Stimulated activated memory B cell treated with anti-CD40 and anti-IgM and Interleukin-4, amounts not matched to agents 10 μg/mL and 1 μg/mL and 100 μg/mL, for 72 hours (primary cell): Measurements from ENCODE around the gene RIT2.

ENCODE experiments used
- ATAC-seq: fragments of 150-1000 bp; cut with Tn5 transposase; 2 replicates; pipeline ENCODE4 v1.10.0; 2021
- H3K27ac Mint-ChIP-seq: one replicate; pipeline ENCODE4 v1.8.0; 2022; ENCODE audit warnings: mild to moderate bottlenecking, mixed read lengths
- H3K27me3 Mint-ChIP-seq: one replicate; pipeline ENCODE4 v1.8.0; 2022; ENCODE audit warnings: mixed read lengths
- H3K36me3 Mint-ChIP-seq: one replicate; pipeline ENCODE4 v1.8.0; 2022; ENCODE audit warnings: mixed read lengths
- H3K4me1 Mint-ChIP-seq: one replicate; pipeline ENCODE4 v1.8.0; 2022; ENCODE audit warnings: mixed read lengths
- H3K4me3 Mint-ChIP-seq: one replicate; pipeline ENCODE4 v1.8.0; 2022; ENCODE audit warnings: mild to moderate bottlenecking, moderate library complexity, mixed read lengths
- H3K9me3 Mint-ChIP-seq: one replicate; pipeline ENCODE4 v1.8.0; 2022; ENCODE audit warnings: mixed read lengths

Gene RIT2

DNA sequence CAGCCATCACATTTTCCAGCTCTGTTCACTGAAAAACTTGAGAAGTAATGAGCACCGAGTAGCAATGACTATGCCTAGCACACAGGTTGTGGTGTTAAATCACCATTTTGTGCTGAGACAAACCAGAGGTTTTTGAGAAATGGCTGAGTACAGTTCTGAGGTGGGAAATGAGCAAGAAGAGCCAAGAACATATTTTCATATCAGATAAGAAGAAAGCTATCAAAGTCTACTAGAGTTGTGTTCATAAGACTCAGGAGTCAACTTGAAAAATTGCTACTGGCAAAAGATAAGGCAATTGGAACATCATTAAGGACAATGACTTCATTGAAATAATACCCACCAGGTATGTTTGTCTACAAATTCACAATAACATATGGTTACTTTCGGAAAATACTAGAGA, 108.1 kb downstream of the RIT2 start:
- ATAC-seq: no peak
- no peaks in the 10 kb centered on the region for H3K4me1 Mint-ChIP-seq
- H3K9me3 Mint-ChIP-seq: peaks cover 9% of the 10 kb centered on the region
- H3K4me3 Mint-ChIP-seq: no peak overlapping the region
- H3K27me3 Mint-ChIP-seq: no peaks in the 10 kb centered on the region
- no peaks in the 10 kb centered on the region for H3K36me3 Mint-ChIP-seq
- no peak overlapping the region for H3K27ac Mint-ChIP-seq

DNA sequence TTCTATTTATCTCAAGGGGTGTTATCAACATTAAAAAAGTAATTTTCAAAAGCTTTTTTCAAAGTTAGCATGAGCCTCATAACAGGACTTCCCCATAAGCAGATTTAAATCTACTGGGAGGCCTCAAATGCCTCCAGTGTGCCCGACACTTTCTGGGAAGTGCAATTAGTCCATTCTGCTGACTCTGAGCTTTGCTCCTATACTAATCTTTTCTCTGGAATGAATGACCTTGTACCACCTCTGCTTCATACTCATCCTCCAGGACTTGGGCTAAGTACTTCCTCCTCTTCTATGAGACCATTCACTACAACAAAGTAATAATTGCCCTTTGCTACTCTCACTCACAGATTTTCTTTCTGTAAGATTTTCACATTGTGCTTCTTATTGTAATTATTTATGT, 111.1 kb downstream of the RIT2 start:
- H3K4me3 Mint-ChIP-seq: no peak overlapping the region
- no peaks in the 10 kb centered on the region for H3K27me3 Mint-ChIP-seq
- no peak for ATAC-seq
- H3K27ac Mint-ChIP-seq: no peak overlapping the region
- H3K9me3 Mint-ChIP-seq: peaks cover 8% of the 10 kb centered on the region
- H3K36me3 Mint-ChIP-seq: no peaks in the 10 kb centered on the region
- no peaks in the 10 kb centered on the region for H3K4me1 Mint-ChIP-seq

DNA sequence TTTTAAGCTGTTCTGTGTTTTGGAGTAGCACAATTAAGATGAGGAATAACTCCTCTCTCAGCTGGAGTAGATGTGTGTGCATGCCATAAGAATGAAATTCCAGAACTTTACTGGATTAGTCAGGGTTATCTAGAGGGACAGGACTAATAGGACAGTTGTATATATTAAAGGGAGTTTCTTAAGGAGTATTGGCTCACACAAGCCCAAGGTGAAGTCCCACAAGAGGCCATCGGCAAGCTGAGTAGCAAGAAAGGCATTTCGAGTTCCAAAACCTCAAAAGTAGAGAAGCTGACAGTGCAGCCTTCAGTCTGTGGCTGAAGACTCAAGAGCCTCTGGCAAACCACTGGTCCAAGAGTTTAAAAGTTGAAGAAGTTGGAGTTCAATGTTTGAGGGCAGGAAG, 113.7 kb downstream of the RIT2 start:
- Mint-ChIP-seq H3K4me1 (no peaks in the 10 kb centered on the region), H3K27ac (no peak overlapping the region), H3K4me3 (no peak overlapping the region), H3K9me3 (peaks cover 8% of the 10 kb centered on the region), H3K27me3 (no peaks in the 10 kb centered on the region), H3K36me3 (no peaks in the 10 kb centered on the region)
- no peak for ATAC-seq

DNA sequence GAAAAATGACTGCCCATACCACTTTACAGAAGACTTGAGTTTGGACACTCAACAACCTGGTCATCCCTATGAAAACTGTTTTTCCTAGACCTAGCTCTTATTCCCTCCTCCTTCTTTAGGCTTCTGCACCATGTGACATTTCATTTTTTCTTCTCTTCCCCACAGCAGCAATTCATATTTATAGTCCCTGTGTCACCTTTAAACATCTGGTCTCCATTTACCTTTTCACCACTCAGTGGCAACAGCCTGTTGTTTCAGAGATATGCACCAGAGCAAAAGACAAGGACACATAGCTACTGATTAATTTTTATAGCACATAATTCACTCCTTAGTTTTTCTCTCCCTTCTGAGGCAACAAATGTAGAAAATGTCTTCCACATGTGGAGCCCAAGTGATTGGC, 118.7 kb downstream of the RIT2 start:
- ATAC-seq: no peak
- no peaks in the 10 kb centered on the region for H3K27me3 Mint-ChIP-seq
- no peaks in the 10 kb centered on the region for H3K4me1 Mint-ChIP-seq
- no peak overlapping the region for H3K27ac Mint-ChIP-seq
- H3K36me3 Mint-ChIP-seq: no peaks in the 10 kb centered on the region
- peaks cover 13% of the 10 kb centered on the region for H3K9me3 Mint-ChIP-seq
- no peak overlapping the region for H3K4me3 Mint-ChIP-seq

DNA sequence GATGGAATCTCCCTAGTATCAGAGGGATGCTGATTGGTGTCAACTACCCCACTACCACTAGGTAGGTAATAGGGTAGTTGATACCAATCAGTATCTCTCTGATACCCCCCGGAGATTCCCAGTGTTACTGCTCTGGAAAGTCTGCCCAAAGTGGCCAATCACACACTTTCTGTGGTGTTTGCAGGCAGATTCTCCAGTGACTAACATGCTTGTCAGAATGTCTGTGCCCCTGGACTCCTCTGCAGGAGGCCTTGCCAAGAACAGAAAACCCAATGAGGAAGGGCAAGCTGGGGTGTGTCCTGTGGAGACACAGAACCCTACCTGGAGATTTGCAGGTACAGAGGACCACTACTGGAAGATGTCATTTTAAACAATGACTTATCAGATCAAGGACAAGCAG, 135.1 kb downstream of the RIT2 start:
- H3K27ac Mint-ChIP-seq: no peak overlapping the region
- H3K4me3 Mint-ChIP-seq: no peak overlapping the region
- ATAC-seq: no peak
- H3K27me3 Mint-ChIP-seq: no peaks in the 10 kb centered on the region
- H3K4me1 Mint-ChIP-seq: no peaks in the 10 kb centered on the region
- H3K9me3 Mint-ChIP-seq: no peaks in the 10 kb centered on the region
- no peaks in the 10 kb centered on the region for H3K36me3 Mint-ChIP-seq

DNA sequence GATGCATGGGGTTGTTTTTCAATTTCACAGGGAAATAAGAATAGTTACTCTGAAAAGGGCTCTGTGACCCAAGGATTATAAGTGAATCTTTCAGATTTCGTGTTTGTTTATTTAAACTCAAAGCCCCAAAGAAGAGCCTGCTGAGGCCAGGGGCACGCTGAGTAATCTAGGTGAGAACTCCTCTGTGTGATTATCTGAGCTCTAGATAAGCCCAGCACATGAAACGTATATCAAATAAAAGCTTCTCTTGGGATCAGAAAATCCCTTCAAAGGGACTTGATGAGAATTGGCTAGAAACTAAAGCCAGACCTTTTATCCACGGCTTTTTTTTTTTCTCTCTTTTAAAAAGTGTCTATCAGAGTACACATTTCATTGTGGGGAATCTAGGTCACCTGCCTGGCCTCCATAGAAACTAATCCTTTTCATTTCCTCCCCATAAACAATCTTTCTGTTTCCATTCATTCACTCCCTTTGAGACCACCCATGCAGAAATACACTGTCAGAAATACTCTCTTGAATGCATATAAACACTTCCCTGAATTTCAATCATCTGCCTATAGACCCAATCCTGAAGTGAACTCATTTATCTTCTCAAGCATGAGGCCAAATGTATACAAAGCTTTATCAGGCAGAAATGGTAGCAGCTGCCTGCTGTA, 137.4 kb downstream of the RIT2 start:
- Mint-ChIP-seq H3K27me3 (no peaks in the 10 kb centered on the region), H3K4me3 (no peak overlapping the region), H3K4me1 (no peaks in the 10 kb centered on the region), H3K9me3 (no peaks in the 10 kb centered on the region), H3K36me3 (no peaks in the 10 kb centered on the region), H3K27ac (no peak overlapping the region)
- no peak for ATAC-seq

DNA sequence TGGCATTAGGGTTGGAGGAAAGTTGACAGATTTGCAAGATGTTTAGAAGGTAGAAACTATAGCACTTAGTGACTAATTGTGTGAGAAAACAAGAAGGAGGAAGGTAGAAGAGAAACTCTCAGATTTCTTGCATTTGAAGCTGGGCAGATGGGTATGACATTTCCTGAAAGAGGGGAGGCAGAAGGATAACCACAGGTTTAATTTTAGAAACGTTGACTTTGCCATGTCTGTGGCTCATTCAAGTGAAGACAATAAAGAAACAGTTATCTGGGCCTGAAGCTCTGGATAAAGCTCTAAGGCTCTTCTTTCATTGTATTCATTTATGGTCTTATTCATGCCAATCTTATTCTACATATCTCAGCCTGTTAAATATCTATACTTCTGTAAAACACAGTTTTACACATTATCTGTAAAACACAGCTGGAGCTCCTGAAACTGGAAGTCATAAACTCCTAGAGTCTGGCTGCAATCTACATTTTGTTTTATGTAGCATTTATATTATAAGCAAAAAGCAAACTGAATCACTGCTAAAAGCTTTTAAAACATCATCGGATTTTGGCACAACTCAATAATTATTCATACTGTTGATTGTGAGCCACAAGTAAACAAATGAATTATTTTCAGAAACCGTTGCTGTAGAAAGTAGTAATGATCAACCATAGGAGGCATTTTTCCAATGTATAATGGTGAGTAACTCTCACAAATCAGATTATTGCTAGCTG, 138.5 kb downstream of the RIT2 start:
- Mint-ChIP-seq H3K27ac (no peak overlapping the region), H3K36me3 (no peaks in the 10 kb centered on the region), H3K4me3 (no peak overlapping the region), H3K4me1 (no peaks in the 10 kb centered on the region), H3K9me3 (no peaks in the 10 kb centered on the region), H3K27me3 (no peaks in the 10 kb centered on the region)
- no peak for ATAC-seq

DNA sequence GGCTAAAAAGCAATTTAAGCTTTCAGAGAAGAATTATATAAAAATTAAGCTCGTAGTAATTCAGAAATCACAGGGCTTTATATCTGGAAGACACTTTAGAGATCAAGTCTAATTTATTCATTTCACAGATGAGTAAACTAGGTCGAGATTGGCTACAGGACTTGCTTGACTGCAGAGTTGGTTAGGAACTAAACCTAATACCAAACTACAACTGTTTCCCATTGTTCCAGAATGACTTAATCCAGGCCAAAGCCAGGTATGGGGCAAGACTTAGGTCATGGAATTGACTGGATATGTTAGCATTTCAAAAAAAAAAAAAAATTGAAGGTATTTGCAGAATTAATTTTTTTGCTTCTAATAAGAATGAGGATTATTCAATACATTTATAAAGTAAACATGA, 146.1 kb downstream of the RIT2 start:
- Mint-ChIP-seq H3K27ac (no peak overlapping the region), H3K36me3 (no peaks in the 10 kb centered on the region), H3K4me1 (no peaks in the 10 kb centered on the region), H3K4me3 (no peak overlapping the region), H3K27me3 (no peaks in the 10 kb centered on the region), H3K9me3 (no peaks in the 10 kb centered on the region)
- ATAC-seq: no peak

DNA sequence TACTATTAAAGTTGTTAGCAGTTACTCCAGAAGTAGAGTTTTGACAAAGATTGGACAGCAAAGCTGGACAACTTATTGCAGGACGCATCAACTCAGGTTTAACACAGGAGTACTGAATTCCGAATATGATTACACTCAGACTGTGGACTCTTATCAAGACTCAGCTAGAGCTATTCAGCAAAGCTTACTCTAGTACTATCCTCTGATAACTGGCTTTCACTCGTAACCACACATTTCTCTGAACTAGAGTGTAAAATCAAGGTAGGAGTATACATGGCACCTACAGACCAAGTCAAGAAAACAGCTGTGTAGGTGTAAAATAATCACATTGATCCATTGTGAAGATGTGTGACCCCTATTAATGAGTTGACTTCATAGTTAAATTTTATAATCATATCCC, 154.2 kb downstream of the RIT2 start:
- Mint-ChIP-seq H3K4me3 (no peak overlapping the region), H3K4me1 (no peaks in the 10 kb centered on the region), H3K9me3 (no peaks in the 10 kb centered on the region), H3K36me3 (no peaks in the 10 kb centered on the region), H3K27me3 (no peaks in the 10 kb centered on the region), H3K27ac (no peak overlapping the region)
- no peak for ATAC-seq

DNA sequence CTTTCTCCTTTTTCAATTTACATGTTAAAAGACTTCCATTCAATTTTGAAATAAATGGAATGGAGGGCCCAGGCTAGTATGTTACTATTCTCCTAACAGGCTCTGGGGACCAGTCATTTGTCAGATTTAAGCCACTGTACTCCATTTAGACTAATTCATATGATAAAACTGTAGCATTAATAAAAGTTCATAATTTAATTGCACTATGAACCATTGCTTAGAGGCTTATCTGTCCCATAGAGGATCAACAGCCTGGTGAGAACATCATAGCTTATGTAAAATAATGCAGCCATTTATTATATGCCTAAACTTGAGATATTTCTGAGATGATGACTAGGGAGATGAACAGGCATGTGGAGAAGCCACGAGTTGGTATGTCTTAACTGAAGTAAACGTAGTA, 156.0 kb downstream of the RIT2 start:
- Mint-ChIP-seq H3K9me3 (no peaks in the 10 kb centered on the region), H3K4me1 (no peaks in the 10 kb centered on the region), H3K4me3 (no peak overlapping the region), H3K27me3 (no peaks in the 10 kb centered on the region), H3K27ac (no peak overlapping the region), H3K36me3 (no peaks in the 10 kb centered on the region)
- no peak for ATAC-seq

DNA sequence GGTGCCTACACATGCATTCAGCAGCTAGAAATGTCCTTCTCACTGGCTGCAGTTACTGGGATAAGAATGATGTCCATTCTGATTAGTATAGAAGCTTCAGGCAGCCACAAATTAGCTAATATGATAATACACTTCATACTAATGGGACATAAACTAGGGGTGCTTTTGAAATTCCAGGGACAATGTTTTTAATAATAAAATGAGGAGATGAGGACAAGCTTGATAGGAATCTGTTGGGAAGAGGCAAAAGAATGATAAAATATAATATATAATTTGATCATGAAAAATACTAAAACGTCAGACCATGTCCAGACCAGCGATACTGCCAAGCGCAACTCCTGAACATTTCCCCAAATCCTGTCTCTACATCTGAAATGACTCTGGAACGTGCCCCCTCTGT, 157.1 kb downstream of the RIT2 start:
- H3K4me1 Mint-ChIP-seq: no peaks in the 10 kb centered on the region
- H3K36me3 Mint-ChIP-seq: no peaks in the 10 kb centered on the region

DNA sequence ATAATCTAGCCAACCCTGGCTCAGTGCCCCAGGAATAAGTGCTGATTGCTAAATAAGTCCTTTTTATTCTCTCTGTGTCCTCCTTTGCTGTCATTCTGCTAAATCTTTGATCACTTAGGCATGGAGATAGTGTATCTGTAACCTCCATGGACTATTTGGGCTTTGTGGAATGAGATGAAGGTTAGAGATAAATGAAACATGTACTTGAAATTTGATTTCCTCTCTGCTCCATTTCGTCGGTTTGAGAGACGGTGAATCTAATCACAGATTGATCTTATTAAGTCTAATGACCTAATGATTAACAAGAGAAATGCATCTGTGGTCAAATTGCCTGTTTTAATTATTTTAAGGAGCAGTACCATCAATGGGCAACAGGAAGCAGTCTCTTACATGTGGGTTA, 159.2 kb downstream of the RIT2 start:
- ATAC-seq: no peak
- peaks cover 9% of the 10 kb centered on the region for H3K9me3 Mint-ChIP-seq
- no peak overlapping the region for H3K4me3 Mint-ChIP-seq
- H3K27me3 Mint-ChIP-seq: no peaks in the 10 kb centered on the region
- H3K27ac Mint-ChIP-seq: no peak overlapping the region
- no peaks in the 10 kb centered on the region for H3K36me3 Mint-ChIP-seq
- H3K4me1 Mint-ChIP-seq: no peaks in the 10 kb centered on the region

More for the DNA sequence above, 157.1 kb downstream of the RIT2 start:
- Mint-ChIP-seq H3K27me3 (no peaks in the 10 kb centered on the region), H3K9me3 (no peaks in the 10 kb centered on the region), H3K4me3 (no peak overlapping the region), H3K27ac (no peak overlapping the region)
- no peak for ATAC-seq

DNA sequence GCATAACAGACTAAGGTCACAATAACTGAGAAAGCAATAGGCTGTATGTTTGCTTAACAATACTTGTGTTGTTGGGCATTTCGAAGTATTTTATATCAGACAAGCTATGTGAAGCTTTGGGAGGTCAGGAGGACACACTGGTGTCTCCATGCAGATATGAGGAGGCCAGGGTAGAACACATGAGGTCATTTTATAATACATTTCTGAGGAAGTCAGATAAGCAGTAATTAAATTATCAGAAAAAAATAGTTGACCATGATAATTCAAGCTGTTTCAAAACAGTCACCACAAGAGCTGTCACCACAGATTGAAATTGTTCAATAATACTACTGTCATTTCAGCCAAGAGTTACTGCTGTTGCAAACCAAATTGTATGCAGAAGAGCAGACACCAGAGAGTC, 160.6 kb downstream of the RIT2 start:
- no peaks in the 10 kb centered on the region for H3K27me3 Mint-ChIP-seq
- no peaks in the 10 kb centered on the region for H3K4me1 Mint-ChIP-seq
- no peak overlapping the region for H3K27ac Mint-ChIP-seq
- ATAC-seq: no peak
- peaks cover 9% of the 10 kb centered on the region for H3K9me3 Mint-ChIP-seq
- H3K36me3 Mint-ChIP-seq: no peaks in the 10 kb centered on the region
- no peak overlapping the region for H3K4me3 Mint-ChIP-seq

DNA sequence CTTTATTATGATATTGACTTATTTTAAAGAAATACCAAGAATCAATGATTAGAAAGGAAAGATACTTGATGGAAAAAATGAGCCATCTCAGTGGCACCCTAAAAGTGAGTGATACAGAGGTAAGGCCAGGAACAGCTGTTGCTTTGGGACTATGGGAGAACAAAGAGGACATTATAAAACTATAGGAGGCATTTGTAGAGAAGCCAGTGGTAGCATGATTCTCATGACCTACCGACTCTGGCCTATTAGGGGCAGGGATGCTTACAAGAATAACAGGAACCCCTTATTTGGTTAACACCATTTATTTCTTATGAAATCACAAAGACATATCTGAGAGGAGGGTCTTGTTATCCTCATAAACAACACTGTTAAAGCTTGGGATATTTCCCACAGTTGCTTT, 162.2 kb downstream of the RIT2 start:
- no peak for ATAC-seq
- H3K36me3 Mint-ChIP-seq: no peaks in the 10 kb centered on the region
- H3K9me3 Mint-ChIP-seq: peaks cover 9% of the 10 kb centered on the region
- no peaks in the 10 kb centered on the region for H3K4me1 Mint-ChIP-seq
- no peaks in the 10 kb centered on the region for H3K27me3 Mint-ChIP-seq
- no peak overlapping the region for H3K4me3 Mint-ChIP-seq
- H3K27ac Mint-ChIP-seq: no peak overlapping the region

DNA sequence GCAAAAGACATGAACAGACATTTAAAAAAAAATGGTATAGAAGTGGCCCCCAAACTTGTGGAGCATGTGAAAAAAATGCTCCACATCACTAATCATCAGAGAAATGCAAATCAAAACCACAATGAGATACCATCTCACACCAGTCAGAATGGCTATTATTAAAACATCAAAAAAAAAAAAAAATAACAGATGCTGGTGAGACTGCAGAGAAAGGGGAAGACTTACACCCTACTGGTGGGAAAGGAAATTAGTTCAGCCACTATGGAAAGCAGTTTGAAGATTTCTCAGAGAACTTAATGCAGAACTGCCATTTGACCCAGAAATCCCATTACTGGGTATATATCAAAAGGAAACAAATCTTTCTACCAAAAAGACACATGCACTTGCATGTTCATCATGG, 164.8 kb downstream of the RIT2 start:
- H3K4me3 Mint-ChIP-seq: no peak overlapping the region
- H3K27ac Mint-ChIP-seq: no peak overlapping the region
- no peaks in the 10 kb centered on the region for H3K27me3 Mint-ChIP-seq
- H3K9me3 Mint-ChIP-seq: peaks cover 9% of the 10 kb centered on the region
- no peak for ATAC-seq
- no peaks in the 10 kb centered on the region for H3K4me1 Mint-ChIP-seq
- H3K36me3 Mint-ChIP-seq: no peaks in the 10 kb centered on the region

DNA sequence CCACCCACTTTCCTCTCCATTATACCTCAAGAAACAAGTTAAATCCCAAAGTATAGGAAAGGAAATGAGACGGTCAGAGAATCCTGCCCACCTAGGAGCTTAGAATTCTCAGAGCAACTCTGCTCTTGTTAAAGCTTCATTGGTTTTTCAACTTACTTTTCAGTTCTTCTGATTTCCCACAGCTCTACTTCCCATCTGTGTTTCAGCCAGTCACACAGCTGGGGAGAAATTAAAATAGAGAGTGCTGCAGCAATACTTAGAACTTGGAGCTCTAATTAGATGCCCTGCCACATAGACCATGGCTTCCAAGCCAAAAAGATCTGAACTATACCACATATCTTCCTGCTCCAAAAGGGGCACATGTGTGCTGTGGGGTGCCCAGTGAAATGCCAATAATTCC, 166.7 kb downstream of the RIT2 start:
- no peaks in the 10 kb centered on the region for H3K36me3 Mint-ChIP-seq
- H3K4me3 Mint-ChIP-seq: no peak overlapping the region
- H3K27ac Mint-ChIP-seq: no peak overlapping the region
- H3K9me3 Mint-ChIP-seq: peaks cover 13% of the 10 kb centered on the region
- no peak for ATAC-seq
- no peaks in the 10 kb centered on the region for H3K4me1 Mint-ChIP-seq
- H3K27me3 Mint-ChIP-seq: no peaks in the 10 kb centered on the region
